ENCODE measurements around the gene NHLRC3.
"Not testable (repeated sequence)": the region's sequence is repeated elsewhere in the genome, so short reads cannot be mapped to it uniquely, and the experiment has no call there.

Gene NHLRC3, protein sequence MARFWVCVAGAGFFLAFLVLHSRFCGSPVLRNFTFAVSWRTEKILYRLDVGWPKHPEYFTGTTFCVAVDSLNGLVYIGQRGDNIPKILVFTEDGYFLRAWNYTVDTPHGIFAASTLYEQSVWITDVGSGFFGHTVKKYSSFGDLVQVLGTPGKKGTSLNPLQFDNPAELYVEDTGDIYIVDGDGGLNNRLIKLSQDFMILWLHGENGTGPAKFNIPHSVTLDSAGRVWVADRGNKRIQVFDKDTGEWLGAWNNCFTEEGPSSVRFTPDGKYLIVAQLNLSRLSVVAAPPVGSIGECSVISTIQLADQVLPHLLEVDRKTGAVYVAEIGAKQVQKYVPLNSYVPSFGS

GRCh38 chr13:39037880-39038568 lies at the start of gene NHLRC3, which contains the start of gene PROSER1:
Gene NHLRC3, plus strand, starts transcription at chr13:39038456. Its CDS starts 184 bp downstream, at chr13:39038640.
Gene PROSER1, minus strand, starts transcription at chr13:39038089. Its CDS starts 847 bp downstream, at chr13:39037242.
- DNase-seq, result peak; percentile 95

- peak; percentile 1 for DNase-seq
Measured at GRCh38 chr13:38990693-38991092, 47.6 kb upstream of the NHLRC3 start, which contains the start of gene STOML3. Gene STOML3, minus strand, starts transcription at chr13:38990831. Its CDS starts 110 bp downstream, at chr13:38990721.

- no peak for DNase-seq
Measured at GRCh38 chr13:38993381-38993780, 44.9 kb upstream of the NHLRC3 start.

DNA sequence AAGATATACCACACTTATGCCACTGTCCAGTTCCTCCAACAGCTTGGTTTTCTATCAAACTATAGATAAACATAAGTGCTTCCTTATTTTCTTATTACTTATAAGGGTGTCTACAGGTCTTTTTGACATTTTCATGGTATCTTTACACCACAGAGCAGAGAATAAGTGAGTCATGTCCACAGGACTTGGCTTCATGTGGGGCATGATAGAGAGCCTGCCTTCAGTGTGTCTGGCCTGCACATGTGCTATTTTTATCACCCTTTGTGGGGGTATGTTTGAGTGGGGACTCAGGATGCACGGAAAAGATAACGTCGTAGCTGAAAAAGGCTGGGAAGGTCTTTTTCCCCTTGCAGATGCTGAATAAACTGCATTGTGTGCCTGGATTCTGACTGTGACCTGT lies 39.5 kb upstream of the NHLRC3 start:
- DNase-seq, result no peak

GRCh38 chr13:39006371-39007111 lies 31.7 kb upstream of the NHLRC3 start:
- DNase-seq, result not testable (repeated sequence)

DNA sequence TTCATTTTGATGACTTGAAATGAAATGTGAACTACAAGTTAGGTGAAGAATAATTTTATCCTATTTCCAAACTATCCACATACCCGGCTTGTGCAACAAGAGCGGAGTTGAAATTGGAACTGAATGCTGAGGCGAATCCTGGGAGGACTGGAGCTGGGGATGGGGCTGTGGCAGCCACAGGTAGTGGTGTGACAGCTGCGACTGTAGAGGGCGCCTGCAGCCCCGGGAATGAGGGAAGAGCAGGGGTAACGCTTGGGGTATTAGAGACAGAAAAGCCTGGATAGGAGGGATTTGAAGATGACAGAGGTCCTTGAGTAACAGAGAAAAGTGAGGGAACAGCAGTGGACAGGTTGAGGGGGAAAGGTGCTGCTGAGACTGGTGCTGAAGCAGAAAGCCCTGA lies 25.6 kb upstream of the NHLRC3 start:
- no peak for DNase-seq

DNA sequence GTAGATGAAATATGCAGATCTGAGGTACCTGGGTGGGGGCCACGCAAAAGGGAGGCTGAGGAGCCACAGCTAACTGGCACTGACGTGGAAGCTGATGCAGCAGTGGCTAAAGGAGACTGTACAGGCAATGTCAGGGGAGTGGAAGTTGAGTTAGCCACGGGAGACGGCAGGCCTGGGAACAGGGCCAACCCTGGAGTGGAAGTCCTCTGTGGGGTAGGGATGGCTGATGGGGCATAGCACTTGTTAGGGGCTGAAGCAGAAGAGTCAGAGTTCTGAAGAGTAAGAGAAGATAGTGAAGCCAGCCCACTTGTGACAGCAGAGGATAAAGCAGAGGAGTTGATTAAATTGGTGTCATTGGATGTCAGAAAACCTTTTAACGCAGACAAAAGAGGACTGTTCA lies 24.8 kb upstream of the NHLRC3 start:
- no peak for DNase-seq

- DNase-seq, result no peak
Measured at GRCh38 chr13:39016087-39016486, 22.2 kb upstream of the NHLRC3 start.

- peak; percentile 6 for DNase-seq
Measured at GRCh38 chr13:39016787-39017186, 21.5 kb upstream of the NHLRC3 start.

DNA sequence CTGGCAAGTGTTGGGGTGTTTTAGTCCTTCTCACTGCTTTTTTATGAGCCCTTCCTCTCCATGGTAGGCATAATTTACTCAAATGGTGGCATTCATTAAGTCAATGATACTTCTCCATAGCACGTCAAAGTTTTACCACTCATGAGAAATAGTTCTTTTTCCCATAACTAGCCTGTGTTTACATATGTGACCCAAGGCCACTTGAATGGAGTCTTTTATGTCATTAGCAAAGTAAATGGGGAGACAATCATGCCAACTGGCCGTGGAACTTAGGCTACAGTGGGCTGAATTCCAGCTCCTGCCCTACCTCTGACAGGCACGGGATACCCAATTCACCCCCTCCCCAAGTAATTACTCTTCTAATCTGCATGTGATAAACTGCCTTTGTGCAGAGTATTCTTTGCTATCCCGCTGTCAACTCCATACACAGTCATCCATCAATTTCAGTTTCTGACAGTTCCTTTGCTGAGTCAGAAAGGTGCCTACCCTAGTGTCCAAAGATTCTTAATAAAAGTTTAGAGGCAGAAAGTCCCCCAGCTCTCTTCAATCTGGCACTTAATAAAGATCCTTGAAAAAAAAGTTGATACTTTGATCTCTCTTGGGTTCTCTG lies 17.3 kb upstream of the NHLRC3 start:
- no peak for DNase-seq

DNA sequence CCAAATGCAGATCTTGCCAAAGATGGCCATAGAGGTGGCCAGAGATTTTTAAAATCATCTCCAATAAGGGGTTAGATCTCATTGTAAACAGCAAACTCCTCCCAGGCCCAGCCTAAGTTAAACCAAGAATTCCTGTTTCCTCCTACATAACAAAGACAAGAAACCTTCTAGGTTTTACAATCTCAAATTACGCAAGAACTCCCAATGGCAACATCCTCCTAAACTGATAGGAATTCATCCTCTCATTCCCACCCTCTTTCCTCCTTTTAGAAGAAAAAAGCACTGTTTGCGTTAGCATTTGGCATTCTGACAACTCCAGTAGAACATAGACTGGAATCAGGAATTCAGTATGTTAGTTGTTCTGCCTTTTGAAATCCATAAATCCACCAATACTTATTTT lies 14.9 kb upstream of the NHLRC3 start:
- peak; percentile 48 for DNase-seq

DNA sequence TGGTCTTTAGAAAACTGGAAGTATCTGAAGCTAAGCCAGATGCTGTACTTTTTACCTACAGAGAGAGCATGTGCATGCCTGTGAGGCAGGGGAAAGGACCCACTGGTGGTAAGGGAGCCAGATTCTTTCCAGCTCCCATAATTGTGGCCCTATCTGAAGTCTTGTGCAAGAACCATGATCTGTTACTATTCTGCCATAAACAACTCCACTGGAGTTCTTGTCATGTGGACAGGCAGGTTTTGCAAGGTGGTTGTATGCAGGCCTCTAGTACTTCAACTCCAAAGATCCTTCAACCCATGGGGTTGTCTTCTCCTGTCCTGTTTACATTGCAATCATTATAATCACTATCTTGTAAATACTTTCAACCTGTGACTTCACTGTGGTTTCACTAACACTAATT lies 14.5 kb upstream of the NHLRC3 start:
- DNase-seq, result no peak

DNA sequence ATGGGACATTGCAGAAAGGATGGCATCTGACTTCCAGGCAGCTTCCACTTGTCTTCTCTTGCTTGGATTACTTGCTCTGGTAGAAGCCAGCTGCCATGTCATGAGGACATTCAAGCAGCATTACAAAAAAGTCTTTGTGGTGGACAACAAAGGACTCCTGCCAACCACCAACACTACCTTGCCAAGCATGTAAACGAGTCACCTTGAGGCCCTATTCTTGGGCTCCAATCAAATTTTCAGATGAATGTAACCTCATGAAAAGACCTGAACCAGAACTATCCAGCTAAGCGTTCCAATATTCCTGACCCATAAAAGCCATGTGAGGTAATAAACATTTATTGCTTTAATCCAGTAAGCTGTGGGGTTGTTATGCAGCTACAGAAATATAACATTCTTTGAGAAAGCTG lies 12.8 kb upstream of the NHLRC3 start:
- DNase-seq, result no peak

- no peak for DNase-seq
Measured at GRCh38 chr13:39032150-39032549, 6.1 kb upstream of the NHLRC3 start.

- DNase-seq, result no peak
Measured at GRCh38 chr13:39034085-39034484, 4.2 kb upstream of the NHLRC3 start.

- DNase-seq, result no peak
Measured at GRCh38 chr13:39035204-39035603, 3.1 kb upstream of the NHLRC3 start.

DNA sequence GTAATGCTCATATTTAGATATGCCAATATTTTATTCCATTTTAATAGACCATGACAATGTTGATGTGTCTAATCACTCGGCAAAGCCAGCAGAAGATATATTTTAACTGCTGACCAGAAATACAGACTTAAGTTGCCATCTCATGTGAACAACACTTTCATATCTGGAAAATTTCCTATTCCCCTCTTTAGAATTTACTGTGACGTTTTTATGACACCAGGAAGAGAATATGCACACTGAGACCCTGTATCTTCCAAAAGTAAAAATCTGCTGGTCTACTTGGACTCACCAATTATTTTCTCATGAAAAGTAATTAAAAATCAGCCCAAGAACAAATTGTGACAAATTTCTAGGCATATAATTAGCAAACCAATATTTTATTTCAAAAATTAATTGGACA lies 2.5 kb upstream of the NHLRC3 start:
- DNase-seq, result no peak

GRCh38 chr13:39036212-39036611 lies 2.0 kb upstream of the NHLRC3 start:
- peak; percentile 11 for DNase-seq

DNA sequence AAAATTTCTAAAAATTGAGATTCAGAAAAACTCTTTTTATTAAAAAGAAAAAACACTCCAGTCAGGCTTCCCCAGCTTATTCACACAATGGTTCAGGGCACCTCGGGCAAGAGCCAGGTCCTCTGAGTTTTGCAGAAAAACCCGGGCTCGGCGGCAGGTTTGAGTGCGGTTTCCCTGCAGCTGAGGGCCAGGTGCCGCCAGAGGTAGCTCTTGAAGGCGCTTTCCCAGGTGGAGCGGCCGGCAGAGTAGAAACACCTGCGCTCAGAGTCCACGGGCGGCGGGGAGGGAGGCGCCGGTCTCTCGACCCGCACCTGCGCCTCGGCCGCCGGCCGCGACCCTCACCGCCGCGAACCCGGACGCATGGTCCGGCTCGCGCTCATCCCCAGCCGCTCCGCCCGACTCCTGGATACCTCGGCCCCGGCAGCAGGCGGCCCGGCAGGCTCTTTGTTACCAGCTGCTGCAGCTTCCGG lies 811 bp upstream of the NHLRC3 start:
- no peak for DNase-seq

DNA sequence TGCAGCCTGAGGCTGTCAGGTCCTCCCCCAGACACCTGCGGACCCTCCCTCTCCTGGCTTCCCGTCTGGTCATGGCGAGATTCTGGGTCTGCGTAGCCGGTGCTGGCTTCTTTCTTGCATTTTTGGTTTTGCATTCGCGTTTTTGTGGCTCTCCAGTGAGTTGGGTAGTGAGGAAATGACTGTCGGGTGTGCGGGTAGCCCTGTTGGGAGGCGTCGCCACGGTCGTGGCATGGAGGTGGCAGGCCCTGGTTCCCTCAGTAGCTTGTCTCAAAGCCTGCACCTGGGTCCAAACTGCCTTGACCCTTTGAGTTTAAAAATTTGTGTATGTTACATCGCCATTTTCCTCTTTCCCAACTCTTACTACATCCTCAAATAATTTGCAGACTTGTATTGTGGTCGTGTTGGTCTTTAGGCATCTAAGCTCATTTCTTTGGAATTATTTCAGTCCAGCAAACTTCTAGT lies 344 bp downstream of the NHLRC3 start:
- DNase-seq, result peak; percentile 25

DNA sequence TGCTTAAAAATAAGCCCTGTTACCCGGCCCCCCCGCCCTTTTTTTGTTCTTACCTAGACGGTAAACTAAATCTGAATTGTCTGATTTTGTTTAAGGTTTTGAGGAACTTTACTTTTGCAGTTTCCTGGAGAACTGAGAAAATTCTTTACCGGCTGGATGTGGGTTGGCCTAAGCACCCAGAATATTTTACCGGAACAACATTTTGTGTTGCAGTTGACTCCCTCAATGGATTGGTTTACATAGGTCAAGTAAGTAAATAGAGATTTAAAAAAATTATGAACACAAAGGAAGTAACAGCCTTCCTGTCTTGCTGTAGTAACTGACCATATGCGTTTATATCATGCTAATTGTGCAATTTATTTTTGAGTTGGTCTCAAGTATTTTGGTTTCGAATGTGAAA lies 785 bp downstream of the NHLRC3 start:
- no peak for DNase-seq

- DNase-seq, result no peak
Measured at GRCh38 chr13:39040206-39040605, 1.9 kb downstream of the NHLRC3 start.

GRCh38 chr13:39044536-39044935 lies 6.3 kb downstream of the NHLRC3 start:
- DNase-seq, result no peak
